ENCODE data around the gene WSCD1. TPM values are rescaled to one million over a fixed set of nuclear protein-coding genes. Genes with fewer than 3 reads are reported as not detected.

The WSCD1 gene
- total RNA-seq, 1 donor from 2014 or later = 15.3 TPM

- DNase-seq (ENCODE audit: low read depth) = no peak
Observed at GRCh38 chr17:6107791-6108190, 37.6 kb downstream of the WSCD1 start.

- DNase-seq (ENCODE audit: low read depth) = no peak
Observed at GRCh38 chr17:6108382-6108781, 38.2 kb downstream of the WSCD1 start.

GRCh38 chr17:6108987-6109386 is 38.8 kb downstream of the WSCD1 start:
- DNase-seq (ENCODE audit: low read depth) = no peak

GRCh38 chr17:6109536-6109935 is 39.4 kb downstream of the WSCD1 start:
- no peak for DNase-seq (ENCODE audit: low read depth)

GRCh38 chr17:6110088-6110487 is 39.9 kb downstream of the WSCD1 start:
- DNase-seq (ENCODE audit: low read depth) = no peak

GRCh38 chr17:6110592-6110991 is 40.4 kb downstream of the WSCD1 start:
- peak; percentile 88 for DNase-seq (ENCODE audit: low read depth)

- no peak for DNase-seq (ENCODE audit: low read depth)
Observed at GRCh38 chr17:6120351-6120750, 50.2 kb downstream of the WSCD1 start.

GRCh38 chr17:6124856-6125255 is 54.7 kb downstream of the WSCD1 start:
- DNase-seq (ENCODE audit: low read depth) = no peak

GRCh38 chr17:6126768-6127167 is 56.6 kb downstream of the WSCD1 start:
- no peak for DNase-seq (ENCODE audit: low read depth)

- DNase-seq (ENCODE audit: low read depth) = no peak
Observed at GRCh38 chr17:6134721-6135120, 64.5 kb downstream of the WSCD1 start.

GRCh38 chr17:6135236-6135635 is 65.1 kb downstream of the WSCD1 start:
- DNase-seq (ENCODE audit: low read depth) = no peak

- DNase-seq (ENCODE audit: low read depth) = no peak
Observed at GRCh38 chr17:6135996-6136395, 65.8 kb downstream of the WSCD1 start.

GRCh38 chr17:6137716-6138502 is 67.7 kb downstream of the WSCD1 start:
- no peak for DNase-seq (ENCODE audit: low read depth)

- no peak for DNase-seq (ENCODE audit: low read depth)
Observed at GRCh38 chr17:6138761-6139446, 68.7 kb downstream of the WSCD1 start.

- no peak for DNase-seq (ENCODE audit: low read depth)
Observed at GRCh38 chr17:6139447-6139832, 69.3 kb downstream of the WSCD1 start.

- DNase-seq (ENCODE audit: low read depth) = no peak
Observed at GRCh38 chr17:6140188-6140587, 70.0 kb downstream of the WSCD1 start.

- no peak for DNase-seq (ENCODE audit: low read depth)
Observed at GRCh38 chr17:6140728-6141330, 70.7 kb downstream of the WSCD1 start.

- DNase-seq (ENCODE audit: low read depth) = peak; percentile 6
Observed at GRCh38 chr17:6142701-6143100, 72.5 kb downstream of the WSCD1 start.

- no peak for DNase-seq (ENCODE audit: low read depth)
Observed at GRCh38 chr17:6145946-6146345, 75.8 kb downstream of the WSCD1 start.

- DNase-seq (ENCODE audit: low read depth) = no peak
Observed at GRCh38 chr17:6147042-6147441, 76.9 kb downstream of the WSCD1 start.

GRCh38 chr17:6153375-6153774 is 83.2 kb downstream of the WSCD1 start:
- DNase-seq (ENCODE audit: low read depth) = no peak

- DNase-seq (ENCODE audit: low read depth) = no peak
Observed at GRCh38 chr17:6157716-6158115, 87.5 kb downstream of the WSCD1 start.
